Peyer's patch (tissue), 4 donors: ENCODE data around the gene SLC29A1.

Source experiments
- POLR2A ChIP-seq, 2 donors: fragments of 450-650 bp; IDR thresholded peaks; one replicate each; pipeline ENCODE4 v1.5.1; 2017; ENCODE audit warnings: antibody characterized with exemption in 2 of 2, mild to moderate bottlenecking in 2 of 2, moderate library complexity in 2 of 2
- TF ChIP-seq, protein P1 (sequence below), 6 experiments: fragments of 450-650 bp in 4 of 6; fragments of 200-600 bp in 2 of 6; sonication (generic) in 1 of 6; IDR thresholded peaks; one replicate each; pipeline ENCODE4 v1.5.1; 2017 to 2019; ENCODE audit warnings: antibody characterized with exemption in 6 of 6, mild to moderate bottlenecking in 3 of 6, moderate library complexity in 1 of 6

DNA sequence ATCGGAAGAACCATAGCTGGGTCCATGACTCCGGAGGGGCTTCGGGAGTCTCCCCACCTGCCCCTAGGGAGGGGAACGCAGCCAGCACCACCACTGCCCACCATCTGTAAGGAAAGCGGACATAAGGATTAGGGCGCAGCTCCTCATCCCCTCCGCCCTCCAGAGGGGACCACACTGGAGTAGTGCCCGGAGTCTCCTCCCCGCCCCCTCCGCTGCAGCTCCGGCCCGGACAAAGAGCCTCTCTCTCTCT is 33.3 kb downstream of the SLC29A1 start:
- TF ChIP-seq, protein P1, sequence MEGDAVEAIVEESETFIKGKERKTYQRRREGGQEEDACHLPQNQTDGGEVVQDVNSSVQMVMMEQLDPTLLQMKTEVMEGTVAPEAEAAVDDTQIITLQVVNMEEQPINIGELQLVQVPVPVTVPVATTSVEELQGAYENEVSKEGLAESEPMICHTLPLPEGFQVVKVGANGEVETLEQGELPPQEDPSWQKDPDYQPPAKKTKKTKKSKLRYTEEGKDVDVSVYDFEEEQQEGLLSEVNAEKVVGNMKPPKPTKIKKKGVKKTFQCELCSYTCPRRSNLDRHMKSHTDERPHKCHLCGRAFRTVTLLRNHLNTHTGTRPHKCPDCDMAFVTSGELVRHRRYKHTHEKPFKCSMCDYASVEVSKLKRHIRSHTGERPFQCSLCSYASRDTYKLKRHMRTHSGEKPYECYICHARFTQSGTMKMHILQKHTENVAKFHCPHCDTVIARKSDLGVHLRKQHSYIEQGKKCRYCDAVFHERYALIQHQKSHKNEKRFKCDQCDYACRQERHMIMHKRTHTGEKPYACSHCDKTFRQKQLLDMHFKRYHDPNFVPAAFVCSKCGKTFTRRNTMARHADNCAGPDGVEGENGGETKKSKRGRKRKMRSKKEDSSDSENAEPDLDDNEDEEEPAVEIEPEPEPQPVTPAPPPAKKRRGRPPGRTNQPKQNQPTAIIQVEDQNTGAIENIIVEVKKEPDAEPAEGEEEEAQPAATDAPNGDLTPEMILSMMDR (IDR thresholded peaks at IDR 0.05) = no peak
- TF ChIP-seq POLR2A (IDR thresholded peaks at IDR 0.05) = no peak
